WTC11 (cell line): ENCODE data around the gene MCUB. TPM values are rescaled to one million over a fixed set of nuclear protein-coding genes. Genes with fewer than 3 reads are reported as not detected.

ENCODE experiments used
- ATAC-seq: fragments of 200-7000 bp; cut with Tn5 transposase; 2 replicates; pipeline ENCODE4 v1.10.0; 2021; ENCODE audit warnings: mild to moderate bottlenecking, moderate library complexity
- CTCF ChIA-PET: fragments of 300-600 bp; sonication (Branson Sonifier 250); formaldehyde crosslinking; loops from one replicate; lab custom pipeline; 2021; ENCODE audit warnings: antibody characterized with exemption; lab: Charles Lee
- POLR2A ChIA-PET: fragments of 350-600 bp; sonication (Branson Sonifier 250); formaldehyde crosslinking; loops from one replicate; lab custom pipeline; 2021; ENCODE audit warnings: antibody characterized with exemption; lab: Charles Lee
- DNase-seq: peaks from one replicate; pipeline ENCODE4 v3.0.0; 2021; ENCODE audit warnings: low spot score
- H3K27ac Mint-ChIP-seq: 2 replicates; pipeline ENCODE4 v1.8.0; 2021; ENCODE audit warnings: mixed read lengths
- H3K27me3 Mint-ChIP-seq: 2 replicates; pipeline ENCODE4 v1.8.0; 2021; ENCODE audit warnings: low read depth, mild to moderate bottlenecking, moderate library complexity, mixed read lengths
- H3K36me3 Mint-ChIP-seq: 2 replicates; pipeline ENCODE4 v1.8.0; 2021; ENCODE audit warnings: mixed read lengths
- H3K4me1 Mint-ChIP-seq: 2 replicates; pipeline ENCODE4 v1.8.0; 2022; ENCODE audit warnings: mixed read lengths
- H3K4me3 Mint-ChIP-seq: 2 replicates; pipeline ENCODE4 v1.8.0; 2021; ENCODE audit warnings: mild to moderate bottlenecking, moderate library complexity, mixed read lengths
- H3K9me3 Mint-ChIP-seq: 2 replicates; pipeline ENCODE4 v1.8.0; 2021; ENCODE audit warnings: mixed read lengths
- ELF4 ChIP-seq: sonication (generic); formaldehyde crosslinking; IDR thresholded peaks from 2 replicates; pipeline ENCODE4 v1.8.1; 2022; ENCODE audit warnings: low read depth, mild to moderate bottlenecking, moderate library complexity, missing genetic modification reagents
- FOXK1 ChIP-seq: sonication (generic); formaldehyde crosslinking; IDR thresholded peaks from 2 replicates; pipeline ENCODE4 v1.8.0; 2022; ENCODE audit warnings: mild to moderate bottlenecking, moderate library complexity, missing genetic modification reagents
- FOXP1 ChIP-seq: sonication (generic); formaldehyde crosslinking; IDR thresholded peaks from 2 replicates; pipeline ENCODE4 v1.8.0; 2022; ENCODE audit warnings: missing genetic modification reagents, mild to moderate bottlenecking, moderate library complexity, borderline replicate concordance
- JUN ChIP-seq: sonication (generic); formaldehyde crosslinking; IDR thresholded peaks from 2 replicates; pipeline ENCODE4 v1.8.0; 2023; ENCODE audit warnings: mild to moderate bottlenecking, missing genetic modification reagents
- KAT7 ChIP-seq: sonication (generic); formaldehyde crosslinking; IDR thresholded peaks from 2 replicates; pipeline ENCODE4 v1.8.1; 2023; ENCODE audit warnings: missing genetic modification reagents, mild to moderate bottlenecking, borderline replicate concordance
- MXD4 ChIP-seq: fragments of 250-450 bp; sonication (Bioruptor Pico); IDR thresholded peaks from 2 replicates; pipeline ENCODE4 v1.8.0; 2021; ENCODE audit warnings: mild to moderate bottlenecking, moderate library complexity, borderline replicate concordance
- NFYB ChIP-seq: sonication (generic); formaldehyde crosslinking; conservative IDR thresholded peaks from 2 replicates; pipeline ENCODE4 v1.8.0; 2022; ENCODE audit warnings: low read depth, missing genetic modification reagents
- NR1H2 ChIP-seq: sonication (generic); formaldehyde crosslinking; IDR thresholded peaks from 2 replicates; pipeline ENCODE4 v1.9.0; 2021; ENCODE audit warnings: mild to moderate bottlenecking, moderate library complexity, missing genetic modification reagents
- NR3C1 ChIP-seq: sonication (generic); formaldehyde crosslinking; conservative IDR thresholded peaks from 2 replicates; pipeline ENCODE4 v1.8.1; 2023; ENCODE audit warnings: low read depth, mild to moderate bottlenecking, missing genetic modification reagents
- SP1 ChIP-seq: sonication (generic); formaldehyde crosslinking; conservative IDR thresholded peaks from 2 replicates; pipeline ENCODE4 v1.8.1; 2022; ENCODE audit warnings: missing genetic modification reagents
- TEAD4 ChIP-seq: sonication (generic); formaldehyde crosslinking; IDR thresholded peaks from 2 replicates; pipeline ENCODE4 v1.8.0; 2022; ENCODE audit warnings: mild to moderate bottlenecking, missing genetic modification reagents
- TP53 ChIP-seq: sonication (generic); formaldehyde crosslinking; IDR thresholded peaks from 2 replicates; pipeline ENCODE4 v1.8.1; 2023; ENCODE audit warnings: mild to moderate bottlenecking, missing genetic modification reagents
- ZNF121 ChIP-seq: sonication (generic); formaldehyde crosslinking; IDR thresholded peaks from 2 replicates; pipeline ENCODE4 v1.8.0; 2023; ENCODE audit warnings: missing genetic modification reagents
- ZNF232 ChIP-seq: sonication (generic); formaldehyde crosslinking; IDR thresholded peaks from 2 replicates; pipeline ENCODE4 v1.8.0; 2022; ENCODE audit warnings: mild to moderate bottlenecking, missing genetic modification reagents
- total RNA-seq: library from RNA; stranded (reverse); gene quantifications from 3 replicates; pipeline ENCODE4 v1.2.3, GENCODE V29; 2021
- TF ChIP-seq, protein P1 (sequence below): sonication (generic); formaldehyde crosslinking; IDR thresholded peaks from 2 replicates; pipeline ENCODE4 v1.8.1; 2023; ENCODE audit warnings: mild to moderate bottlenecking, missing genetic modification reagents
- TF ChIP-seq, protein P2 (sequence below): sonication (generic); formaldehyde crosslinking; IDR thresholded peaks from 2 replicates; pipeline ENCODE4 v1.8.0; 2022; ENCODE audit warnings: mild to moderate bottlenecking, missing genetic modification reagents
- TF ChIP-seq, protein P3 (sequence below): sonication (generic); formaldehyde crosslinking; IDR thresholded peaks from 2 replicates; pipeline ENCODE4 v1.8.1; 2023; ENCODE audit warnings: mild to moderate bottlenecking, missing genetic modification reagents, borderline replicate concordance
- TF ChIP-seq, protein P4 (sequence below): sonication (generic); formaldehyde crosslinking; IDR thresholded peaks from 2 replicates; pipeline ENCODE4 v1.8.0; 2022; ENCODE audit warnings: mild to moderate bottlenecking, missing genetic modification reagents
- TF ChIP-seq, protein P5 (sequence below): fragments of 250-450 bp; sonication (Bioruptor Pico); IDR thresholded peaks from 2 replicates; pipeline ENCODE4 v1.9.0; 2021; ENCODE audit warnings: mild to moderate bottlenecking
- TF ChIP-seq, protein P6 (sequence below): sonication (generic); formaldehyde crosslinking; IDR thresholded peaks from 2 replicates; pipeline ENCODE4 v1.8.1; 2022; ENCODE audit warnings: missing genetic modification reagents, borderline replicate concordance
- TF ChIP-seq, protein P7 (sequence below): sonication (generic); formaldehyde crosslinking; IDR thresholded peaks from 2 replicates; pipeline ENCODE4 v1.8.1; 2022; ENCODE audit warnings: low read depth, mild to moderate bottlenecking, moderate library complexity, missing genetic modification reagents, borderline replicate concordance

MCUB gene
- total RNA-seq, 1 experiment from 2014 or later = 26.8 TPM

DNA sequence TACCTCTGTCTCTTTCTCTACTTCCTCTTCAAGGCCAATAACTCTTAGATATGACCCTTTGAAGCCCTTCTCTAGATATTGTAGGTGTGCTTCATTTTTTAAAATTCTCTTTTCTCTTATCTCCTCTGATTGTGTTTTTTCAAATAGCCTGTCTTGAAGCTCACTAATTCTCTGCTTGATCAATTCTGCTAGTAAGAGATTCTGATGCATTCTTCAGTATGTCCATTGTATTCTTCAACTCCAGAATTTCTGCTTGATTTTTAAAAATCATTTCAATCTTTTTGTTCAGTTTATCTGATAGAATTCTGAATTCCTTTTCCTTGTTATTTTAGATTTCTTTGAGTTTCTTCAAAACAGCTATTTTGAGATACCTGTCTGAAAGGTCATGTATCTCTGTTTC, 47.9 kb downstream of the MCUB start (continued):
- TF ChIP-seq, protein P1, sequence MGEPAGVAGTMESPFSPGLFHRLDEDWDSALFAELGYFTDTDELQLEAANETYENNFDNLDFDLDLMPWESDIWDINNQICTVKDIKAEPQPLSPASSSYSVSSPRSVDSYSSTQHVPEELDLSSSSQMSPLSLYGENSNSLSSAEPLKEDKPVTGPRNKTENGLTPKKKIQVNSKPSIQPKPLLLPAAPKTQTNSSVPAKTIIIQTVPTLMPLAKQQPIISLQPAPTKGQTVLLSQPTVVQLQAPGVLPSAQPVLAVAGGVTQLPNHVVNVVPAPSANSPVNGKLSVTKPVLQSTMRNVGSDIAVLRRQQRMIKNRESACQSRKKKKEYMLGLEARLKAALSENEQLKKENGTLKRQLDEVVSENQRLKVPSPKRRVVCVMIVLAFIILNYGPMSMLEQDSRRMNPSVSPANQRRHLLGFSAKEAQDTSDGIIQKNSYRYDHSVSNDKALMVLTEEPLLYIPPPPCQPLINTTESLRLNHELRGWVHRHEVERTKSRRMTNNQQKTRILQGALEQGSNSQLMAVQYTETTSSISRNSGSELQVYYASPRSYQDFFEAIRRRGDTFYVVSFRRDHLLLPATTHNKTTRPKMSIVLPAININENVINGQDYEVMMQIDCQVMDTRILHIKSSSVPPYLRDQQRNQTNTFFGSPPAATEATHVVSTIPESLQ (CRISPR knock-in tag) = no peak
- no peak for TF ChIP-seq ELF4 (CRISPR knock-in tag)
- TF ChIP-seq, protein P2, sequence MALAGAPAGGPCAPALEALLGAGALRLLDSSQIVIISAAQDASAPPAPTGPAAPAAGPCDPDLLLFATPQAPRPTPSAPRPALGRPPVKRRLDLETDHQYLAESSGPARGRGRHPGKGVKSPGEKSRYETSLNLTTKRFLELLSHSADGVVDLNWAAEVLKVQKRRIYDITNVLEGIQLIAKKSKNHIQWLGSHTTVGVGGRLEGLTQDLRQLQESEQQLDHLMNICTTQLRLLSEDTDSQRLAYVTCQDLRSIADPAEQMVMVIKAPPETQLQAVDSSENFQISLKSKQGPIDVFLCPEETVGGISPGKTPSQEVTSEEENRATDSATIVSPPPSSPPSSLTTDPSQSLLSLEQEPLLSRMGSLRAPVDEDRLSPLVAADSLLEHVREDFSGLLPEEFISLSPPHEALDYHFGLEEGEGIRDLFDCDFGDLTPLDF = no peak

DNA sequence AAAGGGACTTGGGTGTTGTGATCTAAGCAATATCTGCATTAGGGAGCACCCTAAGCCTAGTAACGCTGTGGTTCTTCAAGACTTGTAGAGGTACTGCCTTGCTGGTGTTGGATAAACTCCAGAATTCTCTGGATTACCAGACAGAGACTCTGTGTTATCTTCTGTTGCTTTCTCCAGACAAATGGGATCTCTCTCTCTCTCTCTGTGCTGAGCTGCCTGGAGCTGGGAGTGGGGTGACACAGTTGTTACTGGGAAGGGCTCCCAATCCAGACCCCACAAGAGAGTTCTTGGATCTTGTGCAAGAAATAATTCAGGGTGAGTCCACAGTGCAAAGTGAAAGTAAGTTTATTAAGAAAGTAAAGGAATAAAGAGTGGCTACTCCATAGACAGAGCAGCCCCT, 48.8 kb downstream of the MCUB start:
- DNase-seq (no peak), ATAC-seq (no peak)
- no peaks in the 10 kb centered on the region for H3K4me1 Mint-ChIP-seq
- peaks cover 19% of the 10 kb centered on the region for H3K36me3 Mint-ChIP-seq
- POLR2A ChIA-PET = no interaction called here
- TF ChIP-seq NFYB (CRISPR knock-in tag) (no peak), TEAD4 (CRISPR knock-in tag) (no peak), NR1H2 (no peak), MXD4 (CRISPR knock-in tag) (no peak)
- TF ChIP-seq, all 79 proteins: peak for 0
- Mint-ChIP-seq H3K4me3 (no peak overlapping the region), H3K9me3 (peaks cover 32% of the 10 kb centered on the region), H3K27ac (no peak overlapping the region), H3K27me3 (no peaks in the 10 kb centered on the region; the same call in 1 of the 2 replicates)
- CTCF ChIA-PET = no interaction called here

DNA sequence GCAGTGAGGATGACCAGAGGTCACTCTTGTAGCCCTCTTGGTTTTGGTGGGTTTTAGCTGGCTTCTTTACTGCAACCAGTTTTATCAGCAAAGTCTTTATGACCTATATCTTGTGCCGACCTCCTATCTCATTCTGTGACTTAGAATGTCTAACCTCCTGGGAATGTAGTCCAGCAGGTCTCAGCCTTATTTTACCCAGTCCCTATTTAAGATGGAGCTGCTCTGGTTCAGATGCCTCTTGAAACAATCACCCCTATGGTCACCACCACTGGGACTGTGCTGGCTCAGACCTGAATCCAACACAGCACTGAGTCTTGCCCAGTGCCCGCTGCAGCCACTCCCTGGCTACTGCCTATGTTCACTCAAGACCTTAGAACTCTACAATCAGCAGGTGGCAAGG, 49.4 kb downstream of the MCUB start:
- TF ChIP-seq FOXK1 (CRISPR knock-in tag) (no peak), NFYB (CRISPR knock-in tag) (no peak), TP53 (CRISPR knock-in tag) (no peak), KAT7 (CRISPR knock-in tag) (no peak), JUN (CRISPR knock-in tag) (no peak), NR3C1 (CRISPR knock-in tag) (no peak), ZNF232 (CRISPR knock-in tag) (no peak), FOXP1 (CRISPR knock-in tag) (no peak), SP1 (no peak), ZNF121 (CRISPR knock-in tag) (no peak)
- TF ChIP-seq, protein P3, sequence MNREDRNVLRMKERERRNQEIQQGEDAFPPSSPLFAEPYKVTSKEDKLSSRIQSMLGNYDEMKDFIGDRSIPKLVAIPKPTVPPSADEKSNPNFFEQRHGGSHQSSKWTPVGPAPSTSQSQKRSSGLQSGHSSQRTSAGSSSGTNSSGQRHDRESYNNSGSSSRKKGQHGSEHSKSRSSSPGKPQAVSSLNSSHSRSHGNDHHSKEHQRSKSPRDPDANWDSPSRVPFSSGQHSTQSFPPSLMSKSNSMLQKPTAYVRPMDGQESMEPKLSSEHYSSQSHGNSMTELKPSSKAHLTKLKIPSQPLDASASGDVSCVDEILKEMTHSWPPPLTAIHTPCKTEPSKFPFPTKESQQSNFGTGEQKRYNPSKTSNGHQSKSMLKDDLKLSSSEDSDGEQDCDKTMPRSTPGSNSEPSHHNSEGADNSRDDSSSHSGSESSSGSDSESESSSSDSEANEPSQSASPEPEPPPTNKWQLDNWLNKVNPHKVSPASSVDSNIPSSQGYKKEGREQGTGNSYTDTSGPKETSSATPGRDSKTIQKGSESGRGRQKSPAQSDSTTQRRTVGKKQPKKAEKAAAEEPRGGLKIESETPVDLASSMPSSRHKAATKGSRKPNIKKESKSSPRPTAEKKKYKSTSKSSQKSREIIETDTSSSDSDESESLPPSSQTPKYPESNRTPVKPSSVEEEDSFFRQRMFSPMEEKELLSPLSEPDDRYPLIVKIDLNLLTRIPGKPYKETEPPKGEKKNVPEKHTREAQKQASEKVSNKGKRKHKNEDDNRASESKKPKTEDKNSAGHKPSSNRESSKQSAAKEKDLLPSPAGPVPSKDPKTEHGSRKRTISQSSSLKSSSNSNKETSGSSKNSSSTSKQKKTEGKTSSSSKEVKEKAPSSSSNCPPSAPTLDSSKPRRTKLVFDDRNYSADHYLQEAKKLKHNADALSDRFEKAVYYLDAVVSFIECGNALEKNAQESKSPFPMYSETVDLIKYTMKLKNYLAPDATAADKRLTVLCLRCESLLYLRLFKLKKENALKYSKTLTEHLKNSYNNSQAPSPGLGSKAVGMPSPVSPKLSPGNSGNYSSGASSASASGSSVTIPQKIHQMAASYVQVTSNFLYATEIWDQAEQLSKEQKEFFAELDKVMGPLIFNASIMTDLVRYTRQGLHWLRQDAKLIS (CRISPR knock-in tag) = no peak
- TF ChIP-seq, protein P4, sequence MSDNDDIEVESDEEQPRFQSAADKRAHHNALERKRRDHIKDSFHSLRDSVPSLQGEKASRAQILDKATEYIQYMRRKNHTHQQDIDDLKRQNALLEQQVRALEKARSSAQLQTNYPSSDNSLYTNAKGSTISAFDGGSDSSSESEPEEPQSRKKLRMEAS (CRISPR knock-in tag) = no peak
- TF ChIP-seq, protein P5, sequence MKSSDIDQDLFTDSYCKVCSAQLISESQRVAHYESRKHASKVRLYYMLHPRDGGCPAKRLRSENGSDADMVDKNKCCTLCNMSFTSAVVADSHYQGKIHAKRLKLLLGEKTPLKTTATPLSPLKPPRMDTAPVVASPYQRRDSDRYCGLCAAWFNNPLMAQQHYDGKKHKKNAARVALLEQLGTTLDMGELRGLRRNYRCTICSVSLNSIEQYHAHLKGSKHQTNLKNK (CRISPR knock-in tag) = no peak
- TF ChIP-seq, protein P6, sequence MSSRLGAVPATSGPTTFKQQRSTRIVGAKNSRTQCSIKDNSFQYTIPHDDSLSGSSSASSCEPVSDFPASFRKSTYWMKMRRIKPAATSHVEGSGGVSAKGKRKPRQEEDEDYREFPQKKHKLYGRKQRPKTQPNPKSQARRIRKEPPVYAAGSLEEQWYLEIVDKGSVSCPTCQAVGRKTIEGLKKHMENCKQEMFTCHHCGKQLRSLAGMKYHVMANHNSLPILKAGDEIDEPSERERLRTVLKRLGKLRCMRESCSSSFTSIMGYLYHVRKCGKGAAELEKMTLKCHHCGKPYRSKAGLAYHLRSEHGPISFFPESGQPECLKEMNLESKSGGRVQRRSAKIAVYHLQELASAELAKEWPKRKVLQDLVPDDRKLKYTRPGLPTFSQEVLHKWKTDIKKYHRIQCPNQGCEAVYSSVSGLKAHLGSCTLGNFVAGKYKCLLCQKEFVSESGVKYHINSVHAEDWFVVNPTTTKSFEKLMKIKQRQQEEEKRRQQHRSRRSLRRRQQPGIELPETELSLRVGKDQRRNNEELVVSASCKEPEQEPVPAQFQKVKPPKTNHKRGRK (CRISPR knock-in tag) = no peak
- TF ChIP-seq, protein P7, sequence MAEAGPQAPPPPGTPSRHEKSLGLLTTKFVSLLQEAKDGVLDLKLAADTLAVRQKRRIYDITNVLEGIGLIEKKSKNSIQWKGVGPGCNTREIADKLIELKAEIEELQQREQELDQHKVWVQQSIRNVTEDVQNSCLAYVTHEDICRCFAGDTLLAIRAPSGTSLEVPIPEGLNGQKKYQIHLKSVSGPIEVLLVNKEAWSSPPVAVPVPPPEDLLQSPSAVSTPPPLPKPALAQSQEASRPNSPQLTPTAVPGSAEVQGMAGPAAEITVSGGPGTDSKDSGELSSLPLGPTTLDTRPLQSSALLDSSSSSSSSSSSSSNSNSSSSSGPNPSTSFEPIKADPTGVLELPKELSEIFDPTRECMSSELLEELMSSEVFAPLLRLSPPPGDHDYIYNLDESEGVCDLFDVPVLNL (CRISPR knock-in tag) = no peak
- CTCF ChIA-PET = no interaction called here
- Mint-ChIP-seq H3K9me3 (peaks cover 30% of the 10 kb centered on the region), H3K27me3 (no peaks in the 10 kb centered on the region; the same call in 1 of the 2 replicates), H3K4me1 (no peaks in the 10 kb centered on the region), H3K36me3 (peaks cover 17% of the 10 kb centered on the region), H3K27ac (no peak overlapping the region), H3K4me3 (no peak overlapping the region)
- DNase-seq = no peak
- ATAC-seq = no peak
- POLR2A ChIA-PET = no interaction called here
